AG08396 (cell line): ENCODE data around the gene PDE1C.

ENCODE experiments used
- DNase-seq: peaks from one replicate; pipeline ENCODE4 v3.0.0; 2012; ENCODE audit warnings: low spot score, mixed read lengths

The PDE1C gene

GRCh38 chr7:31775556-31775955 is 294.7 kb downstream of the PDE1C start:
- DNase-seq: no peak

GRCh38 chr7:31772211-31772610 is 298.0 kb downstream of the PDE1C start:
- no peak for DNase-seq

GRCh38 chr7:31767686-31768358 is 302.4 kb downstream of the PDE1C start:
- DNase-seq: no peak

- no peak for DNase-seq
Measured at GRCh38 chr7:31764462-31764861, 305.7 kb downstream of the PDE1C start.

- DNase-seq: no peak
Measured at GRCh38 chr7:31763548-31763947, 306.7 kb downstream of the PDE1C start.

GRCh38 chr7:31761646-31762045 is 308.6 kb downstream of the PDE1C start:
- no peak for DNase-seq

GRCh38 chr7:31758755-31759154 is 311.5 kb downstream of the PDE1C start:
- DNase-seq: no peak

- DNase-seq: no peak
Measured at GRCh38 chr7:31751726-31752125, 318.5 kb downstream of the PDE1C start.

GRCh38 chr7:31748084-31748483 is 322.1 kb downstream of the PDE1C start:
- DNase-seq: no peak

- DNase-seq: no peak
Measured at GRCh38 chr7:31747553-31747952, 322.7 kb downstream of the PDE1C start.

GRCh38 chr7:31744294-31744874 is 325.8 kb downstream of the PDE1C start:
- peak; percentile 48 for DNase-seq

GRCh38 chr7:31741852-31742251 is 328.4 kb downstream of the PDE1C start:
- no peak for DNase-seq

- peak; percentile 65 for DNase-seq
Measured at GRCh38 chr7:31735991-31736982, 333.9 kb downstream of the PDE1C start.

- DNase-seq: no peak
Measured at GRCh38 chr7:31734456-31734855, 335.8 kb downstream of the PDE1C start.

- no peak for DNase-seq
Measured at GRCh38 chr7:31729195-31729804, 340.9 kb downstream of the PDE1C start.

- DNase-seq: no peak
Measured at GRCh38 chr7:31724696-31725095, 345.5 kb downstream of the PDE1C start.

GRCh38 chr7:31720366-31720765 is 349.8 kb downstream of the PDE1C start:
- no peak for DNase-seq

- DNase-seq: no peak
Measured at GRCh38 chr7:31716355-31716754, 353.9 kb downstream of the PDE1C start.

- DNase-seq: no peak
Measured at GRCh38 chr7:31710171-31710570, 360.0 kb downstream of the PDE1C start.

GRCh38 chr7:31707089-31707488 is 363.1 kb downstream of the PDE1C start:
- no peak for DNase-seq

GRCh38 chr7:31705377-31705776 is 364.8 kb downstream of the PDE1C start:
- DNase-seq: no peak

- DNase-seq: no peak
Measured at GRCh38 chr7:31702354-31702753, 367.9 kb downstream of the PDE1C start.
